PC-3 (cell line): ENCODE measurements around the gene EPB41L2. TPM values are rescaled to one million over a fixed set of nuclear protein-coding genes. Genes with fewer than 3 reads are reported as not detected.

Experiments
- ATAC-seq: fragments of 200-7000 bp; cut with Tn5 transposase; 2 replicates; pipeline ENCODE4 v1.9.1; 2020; ENCODE audit warnings: mild to moderate bottlenecking, moderate library complexity
- BruUV-seq: library from RNA; stranded (reverse); fragments of 400-500 nt; replicated peaks from 2 replicates; lab custom pipeline; 2021; lab: Mats Ljungman, UMichigan
- CTCF ChIA-PET: fragments of 300-600 bp; sonication (Branson Sonifier 250); formaldehyde crosslinking; loops from one replicate; lab custom pipeline; 2022; ENCODE audit warnings: antibody characterized with exemption; lab: Charles Lee
- POLR2A ChIA-PET: fragments of 300-600 bp; sonication (Branson Sonifier 250); formaldehyde crosslinking; loops from one replicate; lab custom pipeline; 2022; ENCODE audit warnings: antibody characterized with exemption; ENCODE audit not compliant: unreplicated experiment; lab: Charles Lee
- DNase-seq: peaks from one replicate; pipeline ENCODE4 v3.0.0-alpha.2; 2015
- H2AFZ ChIP-seq: fragments of 300-600 bp; sonication (generic); 2 replicates; pipeline ENCODE4 v1.6.0; 2016; ENCODE audit warnings: antibody characterized with exemption, low read length
- H3F3A ChIP-seq: fragments of 300-600 bp; sonication (generic); one replicate; pipeline ENCODE4 v1.6.0; 2017; ENCODE audit warnings: antibody characterized with exemption, low read length, control low read depth, mild to moderate bottlenecking; ENCODE audit not compliant: unreplicated experiment
- H3K27ac ChIP-seq: fragments of 300-600 bp; sonication (generic); 2 replicates; pipeline ENCODE4 v1.5.1; 2016; ENCODE audit warnings: mild to moderate bottlenecking, low read length
- H3K27me3 ChIP-seq: fragments of 300-600 bp; sonication (generic); 2 replicates; pipeline ENCODE4 v1.6.1; 2016; ENCODE audit warnings: low read length, mixed read lengths
- H3K36me3 ChIP-seq: fragments of 300-600 bp; sonication (generic); 2 replicates; pipeline ENCODE4 v1.6.1; 2016; ENCODE audit warnings: low read depth, mixed run types, low read length, mixed read lengths
- H3K4me1 ChIP-seq: fragments of 300-600 bp; sonication (generic); 2 replicates; pipeline ENCODE4 v1.5.1; 2016; ENCODE audit warnings: low read length; ENCODE audit not compliant: insufficient read depth
- H3K4me2 ChIP-seq: fragments of 300-600 bp; sonication (generic); 2 replicates; pipeline ENCODE4 v1.6.0; 2016; ENCODE audit warnings: low read length
- H3K4me3 ChIP-seq: fragments of 300-600 bp; sonication (generic); 2 replicates; pipeline ENCODE4 v1.5.1; 2016; ENCODE audit warnings: mild to moderate bottlenecking, low read length, mixed read lengths
- H3K79me2 ChIP-seq: fragments of 300-600 bp; sonication (generic); 2 replicates; pipeline ENCODE4 v1.6.1; 2017; ENCODE audit warnings: low read length, mixed read lengths
- H3K9ac ChIP-seq: fragments of 300-600 bp; sonication (generic); 2 replicates; pipeline ENCODE4 v1.6.0; 2016; ENCODE audit warnings: mild to moderate bottlenecking, low read length
- H3K9me2 ChIP-seq: fragments of 300-600 bp; sonication (generic); replicated peaks from 2 replicates; pipeline ENCODE4 v1.6.1; 2016; ENCODE audit warnings: mixed run types, low read length, mixed read lengths
- H3K9me3 ChIP-seq: fragments of 300-600 bp; sonication (generic); 2 replicates; pipeline ENCODE4 v1.6.1; 2016; ENCODE audit warnings: low read length, mixed read lengths
- H4K20me1 ChIP-seq: fragments of 300-600 bp; sonication (generic); 2 replicates; pipeline ENCODE4 v1.6.1; 2016; ENCODE audit warnings: low read length, mixed read lengths
- CTCF ChIP-seq: fragments of 300-600 bp; sonication (generic); conservative IDR thresholded peaks from 2 replicates; pipeline ENCODE4 v1.5.1; 2017; ENCODE audit warnings: antibody characterized with exemption, low read depth, mild to moderate bottlenecking, low read length
- EZH2 ChIP-seq: fragments of 300-600 bp; sonication (generic); IDR thresholded peaks from one replicate; pipeline ENCODE4 v1.6.1; 2017; ENCODE audit warnings: antibody characterized with exemption, mild to moderate bottlenecking, low read length; ENCODE audit not compliant: unreplicated experiment
- EZH2phosphoT487 ChIP-seq: fragments of 300-600 bp; sonication (generic); IDR thresholded peaks from 2 replicates; pipeline ENCODE4 v1.6.1; 2018; ENCODE audit warnings: mild to moderate bottlenecking, antibody characterized with exemption, low read length, borderline replicate concordance
- intact Hi-C: fragments of 100-400 bp; cut with micrococcal nuclease; formaldehyde crosslinking; loops from 2 replicates; pipeline ENCODE4 v1.9.0; 2023
- total RNA-seq: library from RNA; depleted of rRNA; stranded (reverse); fragments of >200 nt; gene quantifications from 2 replicates; pipeline ENCODE4 v1.2.3, GENCODE V29; 2014

The EPB41L2 gene
- total RNA-seq, 1 experiment from 2014 or later, result 26.9 TPM

- DNase-seq (no peak), ATAC-seq (no peak)
- H3K9me2 ChIP-seq, result no peaks in the 10 kb centered on the region
- H3K27me3 ChIP-seq, result no peaks in the 10 kb centered on the region
- CTCF ChIA-PET, result interaction anchor here (0.5 kb wide), 1 partner anchor 639 kb away, joined by 14 read pairs; no protein-coding TSS in a partner anchor
- BruUV-seq, result no TSS peak
- no peak overlapping the region for H3K4me3 ChIP-seq
- no peaks in the 10 kb centered on the region for H3K79me2 ChIP-seq
- H3K36me3 ChIP-seq, result no peaks in the 10 kb centered on the region
- H4K20me1 ChIP-seq, result no peaks in the 10 kb centered on the region
- TF ChIP-seq CTCF (no peak), EZH2 (no peak), EZH2phosphoT487 (no peak)
- no peak overlapping the region for H2AFZ ChIP-seq
- intact Hi-C loops, result loop anchor here (10.0 kb wide), 1 partner anchor 545 kb away; no protein-coding TSS in a partner anchor
- H3F3A ChIP-seq, result no peaks in the 10 kb centered on the region
- H3K9ac ChIP-seq, result no peak overlapping the region
- no peaks in the 10 kb centered on the region for H3K9me3 ChIP-seq
- H3K27ac ChIP-seq, result no peak overlapping the region
- no peaks in the 10 kb centered on the region for H3K4me1 ChIP-seq
- no peak overlapping the region for H3K4me2 ChIP-seq
- POLR2A ChIA-PET, result no interaction called here
Observed at GRCh38 chr6:130840050-130840449, 223.0 kb downstream of the EPB41L2 start.

GRCh38 chr6:130839379-130839778 is 223.7 kb downstream of the EPB41L2 start:
- no peak overlapping the region for H3K27ac ChIP-seq
- H3K4me3 ChIP-seq, result no peak overlapping the region
- no peaks in the 10 kb centered on the region for H3K4me1 ChIP-seq
- ATAC-seq, result no peak
- no peaks in the 10 kb centered on the region for H3K79me2 ChIP-seq
- BruUV-seq, result no TSS peak
- no peaks in the 10 kb centered on the region for H3F3A ChIP-seq
- ChIA-PET CTCF (interaction anchor here (0.5 kb wide), 1 partner anchor 639 kb away, joined by 14 read pairs; no protein-coding TSS in a partner anchor), POLR2A (no interaction called here)
- no peaks in the 10 kb centered on the region for H3K9me2 ChIP-seq
- no peak for DNase-seq
- H3K36me3 ChIP-seq, result no peaks in the 10 kb centered on the region
- no peaks in the 10 kb centered on the region for H4K20me1 ChIP-seq
- H3K9ac ChIP-seq, result no peak overlapping the region
- no peaks in the 10 kb centered on the region for H3K27me3 ChIP-seq
- no peak overlapping the region for H2AFZ ChIP-seq
- no peaks in the 10 kb centered on the region for H3K9me3 ChIP-seq
- intact Hi-C loops, result no loop called here
- TF ChIP-seq CTCF (no peak), EZH2phosphoT487 (no peak), EZH2 (no peak)
- no peak overlapping the region for H3K4me2 ChIP-seq

GRCh38 chr6:130838951-130839350 is 224.1 kb downstream of the EPB41L2 start:
- CTCF ChIA-PET, result no interaction called here
- Histone ChIP-seq H3K27ac (no peak overlapping the region), H3K4me3 (no peak overlapping the region), H4K20me1 (no peaks in the 10 kb centered on the region), H3K36me3 (no peaks in the 10 kb centered on the region), H3K9me3 (no peaks in the 10 kb centered on the region), H3K4me1 (no peaks in the 10 kb centered on the region), H3K79me2 (no peaks in the 10 kb centered on the region), H3F3A (no peaks in the 10 kb centered on the region), H3K27me3 (no peaks in the 10 kb centered on the region), H2AFZ (no peak overlapping the region), H3K4me2 (no peak overlapping the region), H3K9me2 (no peaks in the 10 kb centered on the region), H3K9ac (no peak overlapping the region)
- intact Hi-C loops, result no loop called here
- TF ChIP-seq CTCF (no peak), EZH2phosphoT487 (no peak), EZH2 (no peak)
- BruUV-seq, result no TSS peak
- no peak for DNase-seq
- POLR2A ChIA-PET, result no interaction called here
- no peak for ATAC-seq
